G401.6 (cell line): ENCODE measurements around the gene NEU4.

Source experiments
- FAIRE-seq: peaks from 2 replicates; lab custom pipeline; 2012; peaks lifted over from hg19 to GRCh38; lab: Jason Lieb, UNC

NEU4 gene

DNA sequence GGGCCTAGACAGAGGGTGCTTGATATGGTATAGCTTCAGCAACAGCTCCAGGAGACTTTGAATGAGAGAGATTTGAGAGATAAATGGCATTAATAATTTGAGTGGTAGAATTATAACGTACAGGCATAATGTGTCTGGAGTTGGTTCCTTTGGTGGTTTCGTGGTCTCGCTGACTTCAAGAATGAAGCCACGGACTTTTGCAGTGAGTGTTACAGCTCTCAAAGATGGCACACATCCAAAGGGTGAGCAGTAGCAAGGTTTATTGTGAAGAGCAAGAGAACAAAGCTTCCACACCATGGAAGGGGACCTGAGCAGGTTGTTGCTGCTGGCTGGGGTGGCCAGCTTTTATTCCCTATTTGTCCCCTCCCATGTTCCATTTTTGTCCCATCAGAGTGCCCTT is 26.6 kb downstream of the NEU4 start:
- no peak for FAIRE-seq

DNA sequence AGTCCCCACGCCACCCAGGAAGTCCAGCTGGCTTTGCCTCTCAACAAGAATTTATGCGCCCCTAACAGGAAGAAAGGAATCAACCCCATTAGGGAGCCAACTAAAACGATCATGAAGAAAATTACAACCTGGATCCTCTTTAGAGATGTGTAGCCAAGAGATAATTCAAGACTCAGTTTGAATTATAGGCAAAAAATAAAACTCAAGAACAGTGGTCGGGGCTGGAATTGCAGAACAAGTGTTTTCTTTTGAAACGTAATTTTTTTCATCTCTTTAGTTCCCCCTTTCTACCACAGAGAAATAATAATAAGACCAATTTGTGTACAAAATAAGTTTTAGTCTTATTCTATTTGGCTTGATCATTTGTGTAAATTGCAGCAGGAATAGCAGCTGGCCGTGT is 27.3 kb downstream of the NEU4 start:
- no peak for FAIRE-seq

- no peak for FAIRE-seq
Measured at GRCh38 chr2:241837197-241837965, 28.4 kb downstream of the NEU4 start.

DNA sequence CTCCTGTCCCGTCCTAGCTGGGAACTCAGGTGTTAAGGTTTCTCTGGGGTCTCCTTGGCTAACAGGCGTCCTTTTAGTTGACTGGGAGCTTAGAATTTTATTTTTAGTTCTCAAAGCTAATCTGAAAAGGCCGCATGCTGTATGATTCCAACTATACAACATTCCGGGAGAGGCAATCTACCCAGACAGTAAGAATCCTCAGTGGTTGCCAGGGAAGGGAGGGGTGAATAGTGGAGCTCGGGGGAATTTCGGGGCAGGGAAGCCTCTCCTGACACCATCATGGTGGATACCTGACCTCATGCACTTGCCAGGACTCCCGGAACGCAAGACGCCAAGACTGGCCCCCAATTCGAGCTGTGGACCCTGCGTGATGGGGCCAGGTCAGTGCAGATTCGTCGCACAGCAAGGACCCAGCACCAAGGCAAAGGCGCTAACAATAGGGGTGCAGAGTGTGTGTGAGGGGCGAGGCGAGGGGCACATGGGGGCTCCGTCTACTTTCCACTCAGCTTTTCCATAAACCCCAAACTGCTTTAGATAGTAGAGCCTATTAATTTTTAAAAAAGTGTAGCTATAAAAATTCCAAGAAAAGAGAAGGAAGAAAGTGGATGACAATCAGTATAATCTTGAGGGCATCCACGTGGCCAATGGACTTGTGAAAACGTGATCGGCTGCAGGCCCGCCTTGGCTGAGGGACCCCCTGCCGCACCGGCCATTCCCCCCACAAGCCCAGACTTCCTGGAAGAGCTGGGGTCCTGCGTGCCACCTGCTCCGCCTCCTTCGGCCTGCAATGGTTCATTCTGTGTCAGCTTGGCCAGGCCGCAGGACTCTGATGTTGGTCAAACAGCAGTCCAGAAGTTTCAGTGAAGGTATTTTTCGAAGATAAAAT is 32.4 kb downstream of the NEU4 start:
- no peak for FAIRE-seq

GRCh38 chr2:241842067-241842415 is 33.0 kb downstream of the NEU4 start:
- FAIRE-seq: no peak

GRCh38 chr2:241842620-241843211 is 33.7 kb downstream of the NEU4 start:
- FAIRE-seq: no peak

DNA sequence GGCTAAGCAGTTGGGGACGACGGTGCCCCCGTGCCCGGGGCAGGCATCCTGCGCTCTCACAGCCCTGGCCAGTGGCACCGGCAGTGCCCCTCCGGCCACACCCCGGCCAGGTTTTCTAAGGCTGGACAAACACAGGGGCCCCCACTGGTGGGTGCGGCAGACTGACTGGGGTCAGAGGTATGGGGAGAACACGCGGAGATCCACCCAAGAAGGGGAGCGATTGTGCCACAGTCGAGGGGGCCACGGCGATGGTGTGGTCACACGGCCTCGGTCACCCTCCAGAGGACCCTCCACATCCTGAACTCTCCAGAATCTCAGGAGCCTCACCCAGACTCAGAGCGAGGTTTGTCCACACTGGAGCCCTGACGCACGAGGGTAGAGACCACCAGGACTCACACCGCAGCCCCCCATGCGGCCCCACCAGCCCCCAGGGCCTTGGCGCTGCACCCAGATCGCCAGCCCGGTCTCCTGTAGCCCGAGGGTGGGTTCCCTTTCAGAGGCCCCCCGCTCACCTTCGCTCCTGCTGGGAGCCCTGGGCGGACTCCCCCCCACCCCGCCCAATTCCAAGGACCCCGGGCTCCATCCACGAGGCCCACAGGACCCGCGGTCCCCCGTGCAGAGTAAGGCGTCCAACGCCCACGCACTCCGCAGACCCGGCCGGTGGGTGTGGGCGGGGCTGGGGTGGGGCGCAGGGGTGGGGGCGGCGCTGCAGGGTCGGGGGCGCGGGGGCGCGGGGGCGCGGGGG is 34.5 kb downstream of the NEU4 start:
- FAIRE-seq: no peak

- FAIRE-seq: no peak
Measured at GRCh38 chr2:241844066-241844728, 35.2 kb downstream of the NEU4 start.

DNA sequence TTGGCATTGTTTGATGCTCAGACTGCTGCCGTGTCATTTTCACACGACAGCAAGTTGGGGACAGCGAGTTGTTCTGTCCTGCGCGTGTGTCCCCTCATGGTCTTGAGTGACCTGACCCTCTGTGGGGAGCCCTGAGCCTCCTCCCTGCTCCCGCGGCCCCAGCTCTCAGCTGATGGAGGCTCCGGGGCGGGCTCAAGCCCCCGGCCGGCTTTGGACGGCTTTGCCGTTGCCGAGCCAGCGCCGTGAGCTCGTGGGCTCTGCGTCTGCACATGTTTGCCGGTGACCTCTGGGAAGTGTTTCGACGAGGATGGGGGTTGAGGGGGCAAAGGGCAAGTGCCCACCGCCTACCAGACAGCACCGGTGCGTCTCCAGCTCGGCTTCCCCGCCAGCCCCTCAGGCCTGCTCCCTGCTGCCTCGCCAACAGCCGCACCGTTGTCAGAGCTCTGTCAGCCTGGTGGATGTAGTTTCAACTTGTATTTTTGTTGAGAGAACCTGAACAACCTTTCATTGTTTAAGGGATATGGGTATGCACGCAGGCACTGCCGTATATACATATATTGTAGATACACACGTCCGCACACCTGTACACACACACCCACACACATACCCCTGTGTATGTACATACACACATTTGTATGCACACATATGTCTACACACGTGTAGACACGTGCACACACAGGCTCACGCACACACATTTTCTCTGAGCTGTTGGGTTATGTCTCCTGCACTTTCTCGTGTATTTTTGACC is 36.0 kb downstream of the NEU4 start:
- FAIRE-seq: no peak

GRCh38 chr2:241846406-241846805 is 37.4 kb downstream of the NEU4 start:
- no peak for FAIRE-seq

- FAIRE-seq: no peak
Measured at GRCh38 chr2:241848761-241849615, 40.0 kb downstream of the NEU4 start.

DNA sequence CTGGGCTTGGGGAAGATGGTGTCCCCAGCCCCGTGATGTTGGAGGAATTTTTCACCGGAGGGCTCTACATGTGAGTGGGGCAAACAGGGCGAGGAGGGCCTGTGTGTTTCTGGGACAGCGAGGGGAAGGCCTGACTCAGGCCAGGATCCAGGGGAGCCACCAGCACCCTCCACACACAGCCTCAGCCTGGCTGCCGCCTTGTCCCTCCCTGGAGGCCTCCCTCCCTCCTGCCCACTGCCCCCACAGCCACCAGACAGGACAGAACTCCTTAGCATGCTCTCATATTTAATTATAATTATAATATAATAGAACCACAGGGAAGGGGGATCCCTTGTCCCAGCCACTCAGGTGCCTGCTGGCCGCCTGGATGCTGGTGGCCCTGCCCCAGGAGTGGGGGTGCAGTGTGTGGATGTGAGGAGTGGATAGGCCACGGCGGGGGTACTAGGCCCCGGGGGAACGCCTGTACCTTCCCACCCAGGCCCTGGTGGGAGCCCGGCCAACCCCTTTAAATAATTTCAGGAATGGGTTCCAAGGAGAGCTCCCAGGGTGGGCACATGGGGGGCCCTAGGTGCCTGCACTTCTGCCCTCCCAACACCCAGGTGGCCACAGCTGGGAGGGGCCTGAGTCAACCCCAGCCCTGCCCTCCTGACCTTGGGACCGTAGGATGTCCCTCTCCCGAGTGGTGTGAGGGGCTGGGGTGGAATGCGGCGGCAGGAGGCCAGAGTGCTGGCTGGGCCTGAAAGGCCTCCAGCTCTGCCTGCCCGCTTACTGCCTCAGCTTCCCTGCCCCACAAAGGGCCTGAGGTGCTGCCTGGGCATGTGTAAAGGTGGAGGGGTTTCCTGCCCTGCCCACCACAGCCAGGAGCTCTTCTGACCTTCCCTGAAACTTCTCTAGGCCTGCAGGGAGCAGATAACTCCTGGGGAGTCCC is 40.9 kb downstream of the NEU4 start:
- no peak for FAIRE-seq

- FAIRE-seq: no peak
Measured at GRCh38 chr2:241850544-241851324, 41.7 kb downstream of the NEU4 start.

- FAIRE-seq: no peak
Measured at GRCh38 chr2:241851325-241852115, 42.5 kb downstream of the NEU4 start.

DNA sequence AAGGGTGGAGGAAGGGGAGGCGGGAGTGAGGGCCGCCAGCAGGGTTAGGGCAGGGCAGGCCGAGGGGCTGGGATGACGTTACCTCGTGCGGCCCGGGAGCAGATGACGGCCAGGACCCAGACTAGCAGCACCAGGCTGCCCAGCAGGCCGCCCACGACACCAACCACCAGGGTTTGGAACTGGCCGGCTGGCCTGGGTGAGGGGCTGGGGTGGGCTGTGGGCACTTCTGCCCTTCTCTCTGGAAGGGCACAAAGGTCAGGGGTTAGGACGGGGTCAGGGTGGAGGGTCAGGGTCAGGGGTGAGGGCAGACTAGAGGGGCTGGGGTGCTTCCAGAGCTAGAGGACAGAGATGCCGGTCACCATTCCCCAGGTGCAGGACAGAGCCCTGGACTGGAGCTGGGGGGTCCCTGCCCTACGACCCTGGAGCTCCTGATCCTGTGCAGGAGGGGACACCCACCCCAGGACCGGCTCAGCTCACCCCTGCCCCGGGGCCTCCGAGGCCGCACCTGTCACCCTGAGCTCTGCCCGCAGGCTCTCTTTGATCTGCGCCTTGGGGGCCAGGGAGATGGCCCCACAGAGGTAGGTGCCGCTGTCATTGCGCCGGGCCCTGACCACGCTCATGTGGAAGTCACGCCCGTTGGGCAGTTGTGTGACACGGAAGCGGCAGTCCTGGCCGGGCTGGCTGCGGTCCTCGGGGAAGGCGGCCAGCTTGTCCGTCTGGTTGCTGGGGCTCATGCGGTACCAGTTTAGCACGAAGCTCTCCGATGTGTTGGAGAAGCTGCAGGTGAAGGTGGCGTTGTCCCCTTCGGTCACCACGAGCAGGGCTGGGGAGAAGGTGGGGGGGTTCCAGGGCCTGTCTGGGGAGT is 43.4 kb downstream of the NEU4 start:
- no peak for FAIRE-seq

DNA sequence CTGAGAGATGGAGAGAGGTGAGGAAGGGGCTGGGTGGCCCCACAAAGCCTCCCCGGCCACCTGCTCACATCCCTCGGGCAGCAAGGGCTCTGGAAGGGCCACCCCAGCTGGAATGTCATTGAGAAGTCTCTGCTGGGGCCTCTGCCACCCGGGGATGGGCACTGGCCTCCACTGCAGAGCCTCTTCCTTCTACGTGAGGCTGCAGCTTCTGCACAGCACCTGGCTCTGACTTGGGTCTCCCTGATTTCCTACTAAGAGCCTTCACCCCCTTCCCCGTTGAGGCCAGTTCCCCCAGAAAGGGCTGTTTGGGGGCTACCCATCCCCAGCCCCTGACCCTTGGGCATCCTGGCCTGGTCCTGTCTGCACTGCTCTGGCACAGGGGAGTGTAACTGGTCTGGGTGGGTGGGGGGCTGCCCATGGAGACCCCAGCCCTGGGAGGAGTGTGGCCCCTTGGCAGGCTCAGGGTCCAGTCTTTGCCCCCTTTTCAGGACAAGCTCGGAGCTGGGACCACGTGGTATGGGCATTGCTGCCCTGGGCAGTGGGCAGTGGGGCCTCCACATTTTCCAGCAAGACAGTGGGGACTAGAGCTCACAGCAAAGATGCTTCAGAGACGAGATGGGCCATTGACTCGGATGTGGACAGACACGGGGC is 44.1 kb downstream of the NEU4 start:
- FAIRE-seq: no peak
